H9 (cell line): ENCODE results near the gene NSUN5. TPM values are rescaled to one million over a fixed set of nuclear protein-coding genes. Genes with fewer than 3 reads are reported as not detected.

ENCODE experiments used
- DNase-seq: peaks from one replicate; pipeline ENCODE4 v3.0.0-alpha.2; 2017
- H2AFZ ChIP-seq: one replicate; pipeline ENCODE4 v1.6.1; 2013; ENCODE audit warnings: mild to moderate bottlenecking, low read length, control low read depth, moderate library complexity
- H2AK5ac ChIP-seq: 2 replicates; pipeline ENCODE4 v1.6.1; 2013; ENCODE audit warnings: low read length, control low read depth, mixed read lengths; ENCODE audit not compliant: insufficient read length
- H2BK120ac ChIP-seq: one replicate; pipeline ENCODE4 v1.6.1; 2013; ENCODE audit warnings: low read depth, mild to moderate bottlenecking, low read length, control low read depth, inconsistent platforms; ENCODE audit not compliant: poor library complexity, severe bottlenecking
- H2BK12ac ChIP-seq: 2 replicates; pipeline ENCODE4 v1.6.1; 2013; ENCODE audit warnings: low read length, control low read depth, mixed read lengths, low read depth; ENCODE audit not compliant: insufficient read length
- H2BK15ac ChIP-seq: 2 replicates; pipeline ENCODE4 v1.6.1; 2013; ENCODE audit warnings: low read depth, low read length, control low read depth
- H2BK20ac ChIP-seq: one replicate; pipeline ENCODE4 v1.6.1; 2013; ENCODE audit warnings: low read depth, mild to moderate bottlenecking, low read length, control low read depth, inconsistent platforms; ENCODE audit not compliant: poor library complexity, severe bottlenecking
- H2BK5ac ChIP-seq: 2 replicates; pipeline ENCODE4 v1.6.1; 2013; ENCODE audit warnings: low read length, control low read depth, mixed read lengths; ENCODE audit not compliant: insufficient read length
- H3K14ac ChIP-seq: 2 replicates; pipeline ENCODE4 v1.6.1; 2013; ENCODE audit warnings: low read length, control low read depth; ENCODE audit not compliant: insufficient read depth
- H3K18ac ChIP-seq: 2 replicates; pipeline ENCODE4 v1.6.1; 2013; ENCODE audit warnings: low read depth, mild to moderate bottlenecking, mixed read lengths, low read length, control low read depth; ENCODE audit not compliant: insufficient read length
- H3K23ac ChIP-seq: 2 replicates; pipeline ENCODE4 v1.6.1; 2013; ENCODE audit warnings: low read length, control low read depth, mixed read lengths, low read depth; ENCODE audit not compliant: insufficient read length
- H3K23me2 ChIP-seq: 2 replicates; pipeline ENCODE4 v1.6.1; 2013; ENCODE audit warnings: low read depth, mild to moderate bottlenecking, mixed read lengths, low read length, control low read depth; ENCODE audit not compliant: insufficient read length, poor library complexity, severe bottlenecking
- H3K27ac ChIP-seq: 2 replicates; pipeline ENCODE4 v1.5.1; 2013; ENCODE audit warnings: low read length, control low read depth, mixed read lengths, low read depth; ENCODE audit not compliant: insufficient read length
- H3K27me3 ChIP-seq: 2 replicates; pipeline ENCODE4 v1.6.1; 2013; ENCODE audit warnings: low read length, control low read depth, inconsistent platforms; ENCODE audit not compliant: insufficient read depth
- H3K4ac ChIP-seq: 2 replicates; pipeline ENCODE4 v1.6.1; 2013; ENCODE audit warnings: low read depth, mild to moderate bottlenecking, control low read depth, inconsistent platforms, low read length, moderate library complexity
- H3K4me1 ChIP-seq: 2 replicates; pipeline ENCODE4 v1.6.1; 2013; ENCODE audit warnings: low read length, control low read depth, inconsistent platforms; ENCODE audit not compliant: insufficient read depth
- H3K4me2 ChIP-seq: 2 replicates; pipeline ENCODE4 v1.6.1; 2013; ENCODE audit warnings: low read length, control low read depth, mixed read lengths; ENCODE audit not compliant: insufficient read length, insufficient read depth
- H3K56ac ChIP-seq: 2 replicates; pipeline ENCODE4 v1.6.1; 2013; ENCODE audit warnings: low read depth, mild to moderate bottlenecking, mixed read lengths, low read length, control low read depth; ENCODE audit not compliant: insufficient read length
- H3K79me1 ChIP-seq: 2 replicates; pipeline ENCODE4 v1.6.1; 2013; ENCODE audit warnings: low read depth, mild to moderate bottlenecking, moderate library complexity, low read length, control low read depth, inconsistent platforms; ENCODE audit not compliant: insufficient read depth, poor library complexity, severe bottlenecking
- H3K79me2 ChIP-seq: 2 replicates; pipeline ENCODE4 v1.6.1; 2013; ENCODE audit warnings: low read length, control low read depth, inconsistent platforms; ENCODE audit not compliant: insufficient read depth
- H3K9ac ChIP-seq: 2 replicates; pipeline ENCODE4 v1.6.1; 2013; ENCODE audit warnings: low read length, control low read depth, mixed read lengths; ENCODE audit not compliant: insufficient read length; ENCODE audit errors: extremely low read depth
- H3K9me3 ChIP-seq: one replicate; pipeline ENCODE4 v1.6.1; 2013; ENCODE audit warnings: low read depth, low read length, inconsistent platforms; ENCODE audit not compliant: control insufficient read depth
- H3T11ph ChIP-seq: one replicate; pipeline ENCODE4 v1.6.1; 2013; ENCODE audit warnings: mild to moderate bottlenecking, low read length, control low read depth, inconsistent platforms
- H4K20me1 ChIP-seq: one replicate; pipeline ENCODE4 v1.6.1; 2013; ENCODE audit not compliant: control insufficient read depth, insufficient read length, insufficient read depth
- H4K5ac ChIP-seq: 2 replicates; pipeline ENCODE4 v1.6.1; 2013; ENCODE audit warnings: low read depth, mild to moderate bottlenecking, mixed read lengths, low read length, control low read depth; ENCODE audit not compliant: insufficient read length
- H4K8ac ChIP-seq: replicated peaks from 2 replicates; pipeline ENCODE4 v1.6.1; 2013; ENCODE audit warnings: low read length, control low read depth, mixed read lengths, low read depth; ENCODE audit not compliant: insufficient read length
- H4K91ac ChIP-seq: 2 replicates; pipeline ENCODE4 v1.6.1; 2013; ENCODE audit warnings: low read depth, mild to moderate bottlenecking, moderate library complexity, mixed read lengths, low read length, control low read depth; ENCODE audit not compliant: insufficient read length
- H3K27ac Mint-ChIP-seq, 3 experiments: 2 replicates in 2 of 3; 3 replicates in 1 of 3; pipeline ENCODE4 v1.8.0; 2020 to 2021; ENCODE audit warnings: mixed read lengths in 3 of 3, mild to moderate bottlenecking in 1 of 3, moderate library complexity in 1 of 3
- H3K27me3 Mint-ChIP-seq: 2 replicates; pipeline ENCODE4 v1.8.0; 2021; ENCODE audit warnings: low read depth, mild to moderate bottlenecking, moderate library complexity, mixed read lengths
- H3K36me3 Mint-ChIP-seq, 3 experiments: 2 replicates in 2 of 3; 3 replicates in 1 of 3; pipeline ENCODE4 v1.8.0; 2020 to 2021; ENCODE audit warnings: low read depth in 3 of 3, mixed read lengths in 3 of 3; ENCODE audit not compliant: insufficient read depth in 1 of 3
- H3K4me1 Mint-ChIP-seq, 2 experiments: 2 replicates each; pipeline ENCODE4 v1.8.0; 2020; ENCODE audit warnings: mixed read lengths in 2 of 2
- H3K4me3 Mint-ChIP-seq, 2 experiments: 2 replicates in 1 of 2; 3 replicates in 1 of 2; pipeline ENCODE4 v1.8.0; 2020 to 2021; ENCODE audit warnings: mild to moderate bottlenecking in 2 of 2, mixed read lengths in 2 of 2, moderate library complexity in 1 of 2
- H3K9me3 Mint-ChIP-seq, 2 experiments: 2 replicates in 1 of 2; 3 replicates in 1 of 2; pipeline ENCODE4 v1.8.0; 2020; ENCODE audit warnings: mild to moderate bottlenecking in 2 of 2, mixed read lengths in 2 of 2, moderate library complexity in 1 of 2
- CTCF ChIP-seq: fragments of 200-600 bp; sonication (generic); conservative IDR thresholded peaks from 3 replicates; pipeline ENCODE4 v1.8.0; 2021; ENCODE audit warnings: antibody characterized with exemption, mild to moderate bottlenecking
- WGBS: extraction: QIAGEN DNeasy Blood & Tissue Kit; methylation state at CpG from one replicate; pipeline ENCODE4 v1.1.7; 2013; ENCODE audit warnings: missing lambda C conversion rate, low lambda C conversion rate, mixed read lengths; ENCODE audit not compliant: insufficient read length; ENCODE audit errors: extremely low coverage; 5-methylcytosine and 5-hydroxymethylcytosine counted together
- total RNA-seq: library from RNA; stranded (reverse); gene quantifications from 2 replicates; pipeline ENCODE4 v1.2.1, GENCODE V29; 2021

NSUN5 gene
- total RNA-seq, 1 experiment from 2014 or later, result 64.2 TPM

- Histone ChIP-seq H3K4me1 (peaks cover 3% of the 10 kb centered on the region; the same call in 1 of the 2 replicates), H4K8ac (no peak overlapping the region), H2BK120ac (no peak overlapping the region), H3K18ac (no peak overlapping the region), H3K9ac (no peak overlapping the region), H3K23ac (no peak overlapping the region), H4K91ac (no peak overlapping the region), H2BK15ac (no peak overlapping the region), H2AK5ac (no peak overlapping the region), H3K14ac (no peak overlapping the region; the same call in 1 of the 2 replicates), H2AFZ (no peak overlapping the region), H4K5ac (no peak overlapping the region), H3K27me3 (no peaks in the 10 kb centered on the region), H3K56ac (no peak overlapping the region), H3K4me2 (no peak overlapping the region), H3K79me1 (no peaks in the 10 kb centered on the region), H3K79me2 (no peaks in the 10 kb centered on the region), H3K9me3 (no peaks in the 10 kb centered on the region), H2BK12ac (no peak overlapping the region), H2BK20ac (no peak overlapping the region), H3T11ph (no peak overlapping the region), H3K4ac (no peak overlapping the region), H3K23me2 (no peaks in the 10 kb centered on the region), H2BK5ac (no peak overlapping the region), H3K27ac (no peak overlapping the region), H4K20me1 (no peaks in the 10 kb centered on the region)
- Mint-ChIP-seq H3K27me3 (peaks cover 5% of the 10 kb centered on the region; the same call in 1 of the 2 replicates), H3K4me3 (no peak overlapping the region), H3K4me1 (peaks cover 23 to 34% of the 10 kb centered on the region in 2 experiments), H3K9me3 (no peaks in the 10 kb centered on the region), H3K36me3 (no peaks in the 10 kb centered on the region), H3K27ac (peak overlapping the region in 1 of 3 experiments; percentile 66; a peak in 1 of 7 replicates)
- no CpG with 5 or more reads among the region's 8 CpGs for WGBS
- TF ChIP-seq CTCF, result no peak
- DNase-seq, result no peak
Observed at GRCh38 chr7:73345951-73346350, 37.3 kb upstream of the NSUN5 start.
